MM.1S (cell line): ENCODE results near the gene RRP15.

Source experiments
- EZH2 ChIP-seq: fragments of 300-600 bp; sonication (generic); optimal IDR thresholded peaks from 2 replicates; pipeline ENCODE3; 2017; ENCODE audit warnings: low read depth, mild to moderate bottlenecking, antibody characterized with exemption, low read length, mixed read lengths
- EZH2phosphoT487 ChIP-seq: fragments of 300-600 bp; sonication (generic); IDR thresholded peaks from 2 replicates; pipeline ENCODE4 v1.6.1; 2018; ENCODE audit warnings: antibody characterized with exemption, low read length
- TF ChIP-seq, protein P1 (sequence below): fragments of 300-600 bp; sonication (generic); IDR thresholded peaks from 2 replicates; pipeline ENCODE4 v1.5.1; 2016; ENCODE audit warnings: antibody characterized with exemption, low read length, mixed read lengths

DNA sequence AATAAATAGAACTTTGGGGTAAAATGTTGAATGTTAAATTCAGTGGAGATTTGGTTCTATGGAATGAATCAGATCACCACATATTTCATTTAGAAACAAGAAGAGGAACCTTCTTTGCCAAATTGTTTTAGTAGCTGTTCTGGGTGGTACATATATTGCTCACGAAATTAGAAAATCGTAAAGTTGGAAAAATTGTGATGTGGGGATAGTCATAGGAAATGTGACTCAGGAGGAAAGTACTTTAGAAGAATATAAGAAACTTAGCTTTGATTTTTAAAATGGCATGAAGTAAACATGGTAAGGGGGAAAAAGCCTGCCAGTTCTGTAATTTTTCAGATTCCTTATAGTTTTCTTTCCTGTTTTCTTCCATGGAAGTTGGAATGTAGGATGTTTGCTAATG, 27.4 kb downstream of the RRP15 start:
- TF ChIP-seq, protein P1, sequence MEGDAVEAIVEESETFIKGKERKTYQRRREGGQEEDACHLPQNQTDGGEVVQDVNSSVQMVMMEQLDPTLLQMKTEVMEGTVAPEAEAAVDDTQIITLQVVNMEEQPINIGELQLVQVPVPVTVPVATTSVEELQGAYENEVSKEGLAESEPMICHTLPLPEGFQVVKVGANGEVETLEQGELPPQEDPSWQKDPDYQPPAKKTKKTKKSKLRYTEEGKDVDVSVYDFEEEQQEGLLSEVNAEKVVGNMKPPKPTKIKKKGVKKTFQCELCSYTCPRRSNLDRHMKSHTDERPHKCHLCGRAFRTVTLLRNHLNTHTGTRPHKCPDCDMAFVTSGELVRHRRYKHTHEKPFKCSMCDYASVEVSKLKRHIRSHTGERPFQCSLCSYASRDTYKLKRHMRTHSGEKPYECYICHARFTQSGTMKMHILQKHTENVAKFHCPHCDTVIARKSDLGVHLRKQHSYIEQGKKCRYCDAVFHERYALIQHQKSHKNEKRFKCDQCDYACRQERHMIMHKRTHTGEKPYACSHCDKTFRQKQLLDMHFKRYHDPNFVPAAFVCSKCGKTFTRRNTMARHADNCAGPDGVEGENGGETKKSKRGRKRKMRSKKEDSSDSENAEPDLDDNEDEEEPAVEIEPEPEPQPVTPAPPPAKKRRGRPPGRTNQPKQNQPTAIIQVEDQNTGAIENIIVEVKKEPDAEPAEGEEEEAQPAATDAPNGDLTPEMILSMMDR: no peak
- TF ChIP-seq EZH2 (no peak), EZH2phosphoT487 (no peak)
